OCI-LY7 (cell line): Measurements from ENCODE around the gene GPALPP1.

ENCODE experiments used
- EZH2phosphoT487 ChIP-seq: fragments of 200-600 bp; sonication (generic); IDR thresholded peaks from 2 replicates; pipeline ENCODE4 v1.6.1; 2018; ENCODE audit warnings: low read depth, borderline replicate concordance, mild to moderate bottlenecking, mixed run types, antibody characterized with exemption, low read length, moderate library complexity, mixed read lengths
- TF ChIP-seq, protein P1 (sequence below): fragments of 200-600 bp; sonication (generic); conservative IDR thresholded peaks from 2 replicates; pipeline ENCODE4 v1.5.1; 2014; ENCODE audit warnings: mild to moderate bottlenecking, antibody characterized with exemption, low read length, moderate library complexity, mixed read lengths

DNA sequence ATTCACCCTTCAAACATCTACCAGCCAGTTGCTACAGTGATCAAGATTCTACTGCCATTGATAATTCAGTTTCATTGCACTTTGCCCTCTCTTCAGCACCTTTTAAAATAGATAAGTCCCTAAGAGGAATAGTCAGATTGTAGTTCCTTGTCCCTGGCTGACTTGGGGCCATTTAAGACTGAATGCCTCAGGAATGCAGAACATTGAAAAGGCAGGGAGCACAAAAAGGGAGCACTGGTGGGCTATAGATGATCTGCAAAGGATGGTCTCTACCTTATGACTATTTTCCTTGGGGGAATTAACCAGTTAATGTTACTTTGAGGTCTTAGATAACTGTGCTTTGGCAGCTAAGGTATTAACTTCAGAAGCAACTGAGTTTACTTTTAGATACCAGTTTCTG, 46.9 kb downstream of the GPALPP1 start:
- TF ChIP-seq, protein P1, sequence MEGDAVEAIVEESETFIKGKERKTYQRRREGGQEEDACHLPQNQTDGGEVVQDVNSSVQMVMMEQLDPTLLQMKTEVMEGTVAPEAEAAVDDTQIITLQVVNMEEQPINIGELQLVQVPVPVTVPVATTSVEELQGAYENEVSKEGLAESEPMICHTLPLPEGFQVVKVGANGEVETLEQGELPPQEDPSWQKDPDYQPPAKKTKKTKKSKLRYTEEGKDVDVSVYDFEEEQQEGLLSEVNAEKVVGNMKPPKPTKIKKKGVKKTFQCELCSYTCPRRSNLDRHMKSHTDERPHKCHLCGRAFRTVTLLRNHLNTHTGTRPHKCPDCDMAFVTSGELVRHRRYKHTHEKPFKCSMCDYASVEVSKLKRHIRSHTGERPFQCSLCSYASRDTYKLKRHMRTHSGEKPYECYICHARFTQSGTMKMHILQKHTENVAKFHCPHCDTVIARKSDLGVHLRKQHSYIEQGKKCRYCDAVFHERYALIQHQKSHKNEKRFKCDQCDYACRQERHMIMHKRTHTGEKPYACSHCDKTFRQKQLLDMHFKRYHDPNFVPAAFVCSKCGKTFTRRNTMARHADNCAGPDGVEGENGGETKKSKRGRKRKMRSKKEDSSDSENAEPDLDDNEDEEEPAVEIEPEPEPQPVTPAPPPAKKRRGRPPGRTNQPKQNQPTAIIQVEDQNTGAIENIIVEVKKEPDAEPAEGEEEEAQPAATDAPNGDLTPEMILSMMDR, result no peak
- no peak for TF ChIP-seq EZH2phosphoT487
